Mucosa of descending colon (tissue), 3 donors: ENCODE data around the gene MICAL3. TPM values are rescaled to one million over a fixed set of nuclear protein-coding genes. Genes with fewer than 3 reads are reported as not detected.
A peak's percentile ranks its signal among the peaks of the same experiment; 100 is the strongest.

Source experiments
- ATAC-seq: fragments of 200-7000 bp; cut with Tn5 transposase; one replicate; pipeline ENCODE4 v1.9.1; 2020; ENCODE audit warnings: mild to moderate bottlenecking, moderate library complexity
- DNase-seq, 3 donors: peaks; one replicate each; pipeline ENCODE4 v3.0.0-alpha.2; 2020
- H3K36me3 ChIP-seq: fragments of 200-600 bp; one replicate; pipeline ENCODE4 v1.8.0; 2021; ENCODE audit warnings: low read depth, mild to moderate bottlenecking
- H3K4me1 ChIP-seq: fragments of 200-600 bp; one replicate; pipeline ENCODE4 v1.8.0; 2021; ENCODE audit warnings: low read depth, mild to moderate bottlenecking
- H3K4me3 ChIP-seq: fragments of 200-600 bp; one replicate; pipeline ENCODE4 v1.8.0; 2021; ENCODE audit warnings: mild to moderate bottlenecking
- H3K9me3 ChIP-seq: fragments of 200-600 bp; one replicate; pipeline ENCODE4 v1.8.0; 2021; ENCODE audit warnings: mild to moderate bottlenecking
- CTCF ChIP-seq: fragments of 200-600 bp; IDR thresholded peaks from one replicate; pipeline ENCODE4 v1.8.0; 2022; ENCODE audit warnings: antibody characterized with exemption, mild to moderate bottlenecking
- intact Hi-C, 2 donors: fragments of 100-400 bp; cut with DNase I in 1 of 2; cut with micrococcal nuclease in 1 of 2; formaldehyde crosslinking; loops; one replicate each; pipeline versions ENCODE4 v1.11.0 to v1.11.1; 2022; cut with DNase I, micrococcal nuclease
- microRNA-seq: library from miRNA; unstranded; fragments of <30 nt; microRNA quantifications from one replicate; pipeline ENCODE4, GENCODE V29; 2019
- total RNA-seq, 3 donors: library from RNA; stranded (reverse); fragmentation: NEBNext Ultra II Directional in 2 of 3; extraction: Animal tissue kit (Norgen Biotek cat#: 25700) in 2 of 3; gene quantifications; one replicate each; pipeline versions ENCODE4 v1.2.1 to v1.2.4, GENCODE V29; 2021 to 2023
- donor health status: DM: no; HTN: no; CAD: no; lungs with moderate emphysema.
- donor health status: DM: no; HTN: no; CAD: no.
- donor health status: DM: no; HTN: yes; CAD: no.

Gene MICAL3
- total RNA-seq, 3 donors from 2014 or later: 75.8 to 135 (median 129) TPM

GRCh38 chr22:17742527-17742902 lies 281.8 kb downstream of the MICAL3 start:
- ATAC-seq: peak; percentile 88

GRCh38 chr22:17741866-17742526 lies 282.4 kb downstream of the MICAL3 start:
- DNase-seq (peak in 1 of 3 donors; percentile 18), ATAC-seq (peak; percentile 9)
- no peaks in the 10 kb centered on the region for H3K9me3 ChIP-seq
- no peaks in the 10 kb centered on the region for H3K4me1 ChIP-seq
- no peaks in the 10 kb centered on the region for H3K36me3 ChIP-seq
- H3K4me3 ChIP-seq: no peak overlapping the region
- intact Hi-C loops: no loop called here
- TF ChIP-seq CTCF: no peak

More at GRCh38 chr22:17742527-17742902, 281.8 kb downstream of the MICAL3 start:
- peak; percentile 67 for TF ChIP-seq CTCF
- peak; percentile 69 to 76 (median 73) for DNase-seq
- H3K4me1 ChIP-seq: no peaks in the 10 kb centered on the region
- H3K9me3 ChIP-seq: no peaks in the 10 kb centered on the region
- no peak overlapping the region for H3K4me3 ChIP-seq
- intact Hi-C loops: no loop called here
- H3K36me3 ChIP-seq: no peaks in the 10 kb centered on the region

GRCh38 chr22:17739196-17739975 lies 285.0 kb downstream of the MICAL3 start:
- no peak for ATAC-seq
- DNase-seq: peak in 1 of 3 donors; percentile 19
- Histone ChIP-seq H3K4me3 (no peak overlapping the region), H3K9me3 (no peaks in the 10 kb centered on the region), H3K36me3 (peaks cover 5% of the 10 kb centered on the region), H3K4me1 (no peaks in the 10 kb centered on the region)
- no peak for TF ChIP-seq CTCF
- intact Hi-C loops: no loop called here

- TF ChIP-seq CTCF: no peak
- ATAC-seq (no peak), DNase-seq (peak in 1 of 3 donors; percentile 4)
- intact Hi-C loops: no loop called here
- peaks cover under 1% of the 10 kb centered on the region for H3K4me1 ChIP-seq
- peaks cover 5% of the 10 kb centered on the region for H3K36me3 ChIP-seq
- H3K4me3 ChIP-seq: no peak overlapping the region
- no peaks in the 10 kb centered on the region for H3K9me3 ChIP-seq
These were observed 285.8 kb downstream of the MICAL3 start for GRCh38 chr22:17738386-17739128.

Small RNAs within 50 kb of the gene (microRNA-seq; reads per million reads assigned to microRNA genes)
- gene MIR3198-1 (not detected), gene MIR648 (not detected)

Other genes with a start within 250 kb of the MICAL3 start
- gene PEX26, start 53.4 kb upstream of the MICAL3 start, total RNA-seq: 100 to 1,000 TPM; 113 to 241 (median 123) TPM
- 1 to 10 TPM; 2.7 to 4.7 (median 3.3) TPM for gene TUBA8, start 86.2 kb upstream of the MICAL3 start, total RNA-seq
- 1 to 10 TPM; 3.1 to 6.3 (median 3.3) TPM for gene USP18, start 125.6 kb upstream of the MICAL3 start, total RNA-seq